GM18499 (cell line): Measurements from ENCODE around the gene ISCU.
"Not testable (repeated sequence)": the region's sequence is repeated elsewhere in the genome, so short reads cannot be mapped to it uniquely, and the experiment has no call there.

Experiments used
- ATAC-seq: cut with Tn5 transposase; IDR thresholded peaks from one replicate; pipeline ENCODE4 v1.9.1; 2021; ENCODE audit warnings: moderate number of reproducible peaks; ENCODE audit not compliant: insufficient read depth, unreplicated experiment

Gene ISCU

DNA sequence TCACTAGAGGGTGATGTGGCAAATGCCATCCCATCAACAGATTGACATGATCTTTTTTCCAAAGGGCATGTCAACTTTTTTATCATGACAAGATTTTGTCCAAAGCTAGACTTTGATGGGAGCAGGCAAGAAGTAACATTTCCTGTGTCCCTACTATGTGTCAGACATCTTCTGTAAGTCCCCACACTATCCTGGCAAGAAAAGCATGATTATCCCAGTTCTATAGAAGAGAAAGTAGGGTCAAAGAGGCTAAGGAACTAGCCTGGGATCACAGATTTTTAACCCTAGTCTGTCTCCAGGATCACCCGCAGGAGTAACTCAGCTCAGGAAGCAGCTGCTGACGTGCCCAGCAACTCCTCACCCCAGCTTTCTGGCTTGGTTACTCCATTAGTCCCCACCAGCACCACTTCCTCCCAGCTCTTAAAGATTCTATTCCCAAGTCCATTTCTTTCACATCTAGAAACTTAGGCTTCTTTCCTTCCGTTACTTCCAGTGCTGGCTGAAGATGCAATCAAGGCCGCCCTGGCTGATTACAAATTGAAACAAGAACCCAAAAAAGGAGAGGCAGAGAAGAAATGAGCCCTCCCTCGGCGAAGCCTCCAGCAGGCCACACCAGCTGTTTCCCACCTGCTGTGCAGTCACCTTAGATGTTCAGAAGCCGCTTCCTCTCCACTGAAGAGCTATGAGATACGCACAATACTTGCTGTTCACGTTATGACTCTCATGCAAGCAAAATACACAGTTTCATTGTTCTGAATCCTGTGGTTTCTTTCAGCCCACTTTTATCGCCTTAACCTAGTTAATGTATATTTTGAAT, 6.2 kb downstream of the ISCU start:
- peak; percentile 65 for ATAC-seq

DNA sequence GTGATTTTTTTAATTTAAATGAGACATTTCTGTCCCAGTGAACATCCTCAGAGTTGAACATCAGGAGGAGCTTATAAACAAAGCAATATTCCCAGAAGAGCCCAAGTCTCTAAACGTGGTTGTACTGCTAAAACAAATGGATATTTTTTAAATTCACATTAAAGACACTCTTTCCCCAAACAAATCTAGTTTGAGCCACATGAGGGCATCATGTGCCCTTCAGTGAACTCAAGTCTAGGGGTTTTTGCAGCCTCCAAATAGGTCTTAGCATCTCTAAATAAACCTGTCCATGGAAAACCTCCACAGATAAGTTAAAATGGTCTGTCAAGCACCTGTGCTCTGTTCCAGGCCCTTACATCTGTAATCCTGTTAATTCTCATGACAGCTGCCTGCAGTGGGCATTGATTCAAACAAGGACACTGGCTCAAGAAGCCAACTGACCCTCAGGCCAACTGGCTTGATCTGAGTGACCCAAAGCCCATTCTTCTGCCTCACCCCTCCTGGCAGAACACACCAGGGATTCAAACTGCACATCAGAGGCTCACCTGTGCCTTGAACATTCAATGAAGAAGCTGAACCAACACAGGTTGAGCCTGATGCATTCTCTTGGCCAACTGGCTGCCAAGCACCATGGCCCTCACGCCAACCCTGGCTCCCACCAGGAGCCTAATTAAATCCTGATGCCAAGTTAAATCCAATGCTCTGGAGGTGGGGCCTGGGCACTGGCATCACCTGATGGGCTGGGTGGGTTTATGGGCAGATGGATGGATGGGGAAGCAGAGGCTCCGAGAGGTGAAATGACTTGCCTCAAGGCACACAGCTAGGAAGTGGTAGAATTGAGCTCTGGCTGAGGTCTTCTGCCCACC, 8.6 kb downstream of the ISCU start:
- ATAC-seq = no peak

DNA sequence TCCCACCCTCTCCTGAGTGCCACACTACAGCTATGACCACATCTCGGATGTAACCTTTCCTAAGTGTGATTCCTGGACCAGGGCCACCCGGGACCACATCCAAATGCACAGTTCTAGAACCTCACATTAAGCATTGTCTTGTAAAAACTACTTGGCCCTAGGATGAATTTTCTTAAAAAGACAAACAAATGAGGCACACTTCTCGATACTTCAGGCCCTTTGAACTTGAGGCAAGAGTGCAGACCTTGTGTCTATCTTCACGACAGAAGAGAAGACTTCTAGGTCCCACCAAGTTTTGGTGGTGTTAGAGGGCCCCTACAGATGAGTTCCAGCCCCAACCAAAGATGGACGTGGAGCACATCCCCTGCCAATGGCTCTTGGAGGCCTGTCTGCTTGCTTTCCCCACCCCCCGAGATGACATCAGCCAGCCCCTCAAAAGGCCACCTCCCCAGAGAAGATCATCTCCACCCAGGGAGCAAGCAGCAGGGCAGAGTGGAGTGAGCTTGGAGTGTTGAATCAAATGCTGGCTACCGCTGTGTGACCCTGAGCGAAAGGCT, 9.3 kb downstream of the ISCU start:
- ATAC-seq = no peak

DNA sequence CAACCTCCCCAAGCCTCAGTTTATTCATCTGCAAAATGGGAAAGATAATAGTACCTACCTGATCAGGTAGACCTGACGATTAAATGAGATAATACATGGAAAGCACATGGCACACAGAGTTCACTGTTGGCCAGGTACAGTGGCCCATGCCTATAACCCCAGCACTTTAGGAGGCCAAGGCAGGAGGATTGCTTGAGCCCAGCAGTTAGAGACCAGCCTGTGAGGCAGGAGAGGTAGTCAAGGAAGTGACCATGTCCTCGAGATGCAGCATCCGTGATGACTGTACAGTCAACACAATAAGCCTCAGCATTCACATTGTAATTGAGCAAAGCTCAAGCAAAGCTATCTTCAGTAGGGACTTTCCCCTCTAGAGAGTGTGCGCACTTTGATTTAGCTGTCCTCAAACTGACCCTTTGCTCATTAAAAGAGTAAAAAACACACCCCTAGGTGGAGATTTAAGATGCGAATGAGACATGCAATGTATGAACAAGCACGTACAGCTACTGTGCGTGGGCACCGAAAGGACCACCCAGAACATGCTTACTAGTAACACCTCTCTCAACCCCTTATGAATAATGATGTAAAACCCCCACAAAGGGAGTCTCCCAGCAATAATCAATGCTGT, 9.9 kb downstream of the ISCU start:
- no peak for ATAC-seq

DNA sequence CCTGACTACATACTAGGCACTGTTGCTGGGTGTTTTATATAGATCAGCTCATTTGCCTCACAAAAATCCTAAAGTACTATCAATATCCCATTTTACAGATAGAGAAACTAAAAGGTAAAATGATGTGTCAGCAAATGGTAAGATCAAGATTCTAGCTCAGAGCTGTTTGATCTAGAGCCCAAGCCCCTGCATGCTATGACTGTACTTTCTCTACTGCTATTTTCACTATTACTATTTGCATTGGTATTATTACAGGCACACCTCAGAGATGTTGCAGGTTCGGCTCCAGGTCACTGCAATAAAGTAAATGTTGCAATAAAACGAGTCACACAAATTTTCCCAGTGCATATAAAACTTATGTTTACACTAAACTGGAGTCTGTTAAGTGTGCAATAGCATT, 10.9 kb downstream of the ISCU start:
- ATAC-seq = no peak

DNA sequence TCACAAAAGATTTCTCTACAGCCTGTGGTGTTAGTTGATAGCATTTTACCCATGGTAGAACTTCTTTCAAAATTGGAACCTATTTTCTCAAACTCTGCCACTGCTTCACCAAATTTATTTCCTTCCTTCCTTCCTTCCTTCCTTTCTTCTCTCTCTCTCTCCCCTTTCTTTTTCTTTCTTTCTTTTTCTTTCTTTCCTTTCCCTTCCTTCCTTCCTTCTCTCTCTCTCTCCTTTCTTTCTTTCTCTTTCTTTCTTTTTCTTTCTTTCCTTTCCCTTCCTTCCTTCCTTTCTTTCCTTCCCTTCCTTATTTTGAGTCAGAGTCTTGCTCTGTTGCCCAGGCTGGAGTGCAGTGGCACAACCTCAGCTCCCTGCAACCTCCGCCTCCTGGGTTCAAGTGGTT, 11.9 kb downstream of the ISCU start:
- not testable (repeated sequence) for ATAC-seq

DNA sequence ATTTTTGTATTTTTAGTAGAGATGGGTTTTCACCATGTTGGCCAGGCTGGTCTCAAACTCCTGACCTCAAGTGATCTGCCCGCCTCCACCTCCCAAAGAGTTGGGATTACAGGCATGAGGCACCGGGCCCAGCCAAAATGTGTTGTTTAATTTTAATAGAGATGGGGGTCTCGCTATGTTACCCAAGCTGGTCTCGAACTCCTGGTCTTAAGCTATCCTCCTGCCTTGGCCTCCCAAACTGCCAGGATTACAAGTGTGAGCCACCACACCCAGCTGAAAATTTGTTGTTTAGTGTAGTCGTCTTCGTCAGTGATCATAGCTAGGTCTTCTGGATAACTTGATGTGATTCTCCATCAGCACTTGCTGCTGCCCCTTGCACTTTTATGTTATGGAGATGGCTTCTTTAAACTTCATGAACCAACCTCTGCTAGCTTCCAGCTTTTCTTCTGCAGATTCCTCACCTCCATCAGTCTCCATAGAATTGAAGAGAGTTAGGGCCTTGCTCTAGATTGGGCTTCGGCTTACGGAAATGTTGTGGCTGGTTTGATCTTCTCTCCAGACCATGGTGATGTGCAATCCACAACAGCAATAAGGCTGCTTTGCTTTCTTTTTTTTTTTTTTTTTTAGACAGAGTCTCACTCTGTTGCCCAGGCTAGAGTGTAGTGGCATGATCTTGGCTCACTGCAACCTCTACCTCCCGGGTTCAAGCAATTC, 13.0 kb downstream of the ISCU start:
- no peak for ATAC-seq

DNA sequence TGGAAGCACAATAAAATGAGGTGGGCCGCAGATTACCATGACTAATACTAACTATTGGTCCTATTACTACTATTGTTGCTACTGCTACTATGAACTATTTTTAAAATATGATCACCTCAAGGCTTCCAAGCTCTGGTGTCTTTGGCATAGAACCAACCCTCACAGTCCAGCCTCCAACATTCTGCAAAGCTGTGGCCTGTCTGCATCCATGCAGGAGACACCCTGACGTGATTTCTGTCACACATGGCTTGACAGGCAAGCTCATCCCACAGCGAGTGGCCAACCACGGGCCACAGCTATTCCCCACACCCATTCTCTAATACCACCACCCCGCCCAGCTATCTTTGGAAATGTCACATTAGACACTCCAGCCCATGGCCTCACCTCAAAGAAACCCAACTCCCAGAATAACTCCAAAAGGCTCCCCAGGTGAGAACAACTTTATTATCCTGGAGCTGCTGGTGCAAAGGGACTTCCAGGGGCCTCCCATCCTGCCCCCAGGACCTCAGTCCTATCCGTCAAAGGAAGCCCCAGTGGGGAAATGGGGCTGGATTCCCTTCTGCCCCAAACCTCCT, 14.4 kb downstream of the ISCU start:
- no peak for ATAC-seq

DNA sequence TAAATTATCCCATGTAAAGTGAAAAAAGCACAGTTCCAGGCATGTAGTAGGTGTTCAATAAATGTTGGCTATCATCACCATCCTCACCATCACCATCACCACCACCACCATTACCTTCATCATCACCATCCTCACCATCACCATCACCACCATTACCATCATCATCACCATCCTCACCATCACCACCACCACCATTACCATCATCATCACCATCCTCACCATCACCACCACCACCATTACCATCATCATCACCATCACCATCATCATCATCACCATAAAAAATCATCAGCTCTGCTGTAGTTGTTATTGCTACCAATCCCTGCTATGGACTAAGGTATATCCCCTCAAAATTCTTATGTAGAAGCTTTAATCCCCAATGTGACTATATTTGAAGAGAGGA, 15.1 kb downstream of the ISCU start:
- no peak for ATAC-seq

DNA sequence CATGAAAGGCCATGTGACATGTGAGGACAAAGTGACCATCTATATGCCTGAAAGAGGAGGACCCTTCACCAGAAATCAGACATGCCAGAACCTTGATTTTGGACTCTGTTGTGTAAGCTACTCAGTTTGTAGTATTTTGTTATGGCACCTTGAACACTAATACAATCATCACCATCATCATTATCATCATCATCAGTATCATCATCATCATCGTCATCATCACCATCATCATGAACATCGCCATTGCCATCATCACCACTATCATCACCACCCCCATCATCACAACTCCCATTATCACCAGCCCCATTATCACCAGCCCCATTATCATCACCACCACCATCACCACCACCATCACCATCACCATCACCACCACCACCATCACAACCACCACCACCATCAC, 15.9 kb downstream of the ISCU start:
- ATAC-seq = no peak

DNA sequence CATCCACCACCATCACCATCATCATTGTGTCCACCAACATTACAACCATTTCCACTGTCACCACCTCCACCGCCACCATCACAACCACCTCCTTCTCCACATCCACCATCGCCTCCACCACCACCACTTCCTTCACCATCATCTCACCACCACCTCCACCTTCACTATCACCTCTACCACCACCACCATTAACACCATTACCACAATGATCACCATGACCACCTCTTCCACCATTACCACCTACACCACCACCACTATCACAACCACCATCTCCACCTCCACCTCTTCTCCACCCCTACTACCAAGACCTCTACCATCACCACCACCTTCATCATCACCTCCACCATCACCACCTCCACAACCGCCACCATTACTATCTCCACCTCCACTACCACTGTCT, 16.4 kb downstream of the ISCU start:
- no peak for ATAC-seq

DNA sequence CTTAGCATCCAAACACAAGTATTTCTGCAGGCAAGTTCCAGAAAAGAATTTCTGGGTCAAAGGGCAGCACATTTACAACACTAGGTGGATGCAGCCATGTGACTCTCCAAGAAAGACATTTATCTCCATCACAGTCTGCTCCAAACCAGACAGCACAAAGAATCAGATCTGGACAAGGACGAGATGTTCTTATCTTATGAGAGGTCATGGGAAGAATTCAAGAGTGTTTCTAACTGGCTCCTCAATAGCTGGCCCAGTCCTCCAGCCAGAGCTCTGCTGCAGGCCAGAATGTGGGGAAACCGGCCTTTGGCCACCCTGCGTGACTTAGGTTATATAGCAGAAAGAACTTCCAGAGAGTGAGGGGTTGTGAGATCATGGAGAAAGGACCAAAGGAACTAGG, 18.1 kb downstream of the ISCU start:
- ATAC-seq = no peak

DNA sequence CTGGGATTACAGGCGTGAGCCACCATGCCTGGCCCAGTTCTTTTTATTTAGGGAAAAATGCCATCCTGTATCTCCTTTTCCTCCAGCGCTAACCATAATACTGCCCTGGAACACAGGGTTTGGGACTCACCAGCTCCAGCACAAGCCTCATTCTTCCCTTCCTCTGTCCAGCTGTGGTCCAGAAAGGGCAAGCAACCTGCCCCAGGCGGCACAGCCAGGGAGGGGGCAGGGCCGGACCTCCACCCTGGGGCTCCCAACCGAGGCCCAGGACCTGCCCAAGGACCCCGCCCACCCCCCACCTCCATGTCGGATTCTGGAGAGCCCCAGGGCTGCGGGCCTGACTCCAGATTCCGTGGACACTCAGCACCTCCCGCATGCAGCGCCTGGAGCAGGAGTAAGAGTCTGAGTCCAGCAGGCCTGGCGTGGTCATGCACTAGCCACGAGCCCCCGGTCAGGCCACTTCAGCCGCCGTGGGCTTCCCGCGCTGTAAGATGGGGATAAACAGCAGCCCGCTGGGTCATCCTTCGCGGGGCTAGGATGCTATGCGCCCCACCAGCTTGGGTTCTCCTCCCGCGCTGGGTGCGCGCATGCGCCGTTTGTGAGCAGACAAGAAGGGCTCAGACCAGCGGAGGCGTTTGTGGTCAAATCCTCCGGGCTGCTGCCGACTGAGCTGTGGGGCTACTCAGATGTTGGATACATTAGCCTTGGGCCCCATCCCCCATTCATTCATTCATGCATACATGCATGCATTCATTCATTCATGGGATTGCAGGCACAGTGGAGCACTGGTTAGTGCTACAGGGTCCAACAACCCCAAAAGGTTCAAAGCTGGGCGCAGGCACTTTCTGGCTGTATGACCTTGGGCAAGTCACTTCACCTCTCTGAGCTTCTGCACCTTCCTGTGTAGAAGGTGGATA, 19.2 kb downstream of the ISCU start:
- no peak for ATAC-seq

DNA sequence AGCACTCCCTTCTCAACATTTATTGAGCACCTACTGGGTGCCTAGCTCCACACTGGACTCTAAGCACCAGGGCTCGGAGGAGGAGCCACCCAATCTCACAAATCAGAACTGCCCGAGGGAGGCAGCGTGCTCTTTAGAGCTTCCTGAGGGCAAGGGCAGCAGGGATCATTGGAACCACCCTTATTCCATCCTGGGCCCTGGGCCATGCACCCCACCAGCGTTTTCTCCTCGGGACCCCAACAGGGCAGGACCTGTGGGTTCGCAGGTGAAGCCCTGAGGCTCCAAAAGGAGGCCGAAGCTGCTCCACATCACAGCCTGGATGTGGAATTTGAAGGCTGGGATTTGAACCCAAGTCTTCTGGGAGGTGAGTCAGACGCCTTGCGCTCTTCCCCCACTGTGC, 20.1 kb downstream of the ISCU start:
- no peak for ATAC-seq

DNA sequence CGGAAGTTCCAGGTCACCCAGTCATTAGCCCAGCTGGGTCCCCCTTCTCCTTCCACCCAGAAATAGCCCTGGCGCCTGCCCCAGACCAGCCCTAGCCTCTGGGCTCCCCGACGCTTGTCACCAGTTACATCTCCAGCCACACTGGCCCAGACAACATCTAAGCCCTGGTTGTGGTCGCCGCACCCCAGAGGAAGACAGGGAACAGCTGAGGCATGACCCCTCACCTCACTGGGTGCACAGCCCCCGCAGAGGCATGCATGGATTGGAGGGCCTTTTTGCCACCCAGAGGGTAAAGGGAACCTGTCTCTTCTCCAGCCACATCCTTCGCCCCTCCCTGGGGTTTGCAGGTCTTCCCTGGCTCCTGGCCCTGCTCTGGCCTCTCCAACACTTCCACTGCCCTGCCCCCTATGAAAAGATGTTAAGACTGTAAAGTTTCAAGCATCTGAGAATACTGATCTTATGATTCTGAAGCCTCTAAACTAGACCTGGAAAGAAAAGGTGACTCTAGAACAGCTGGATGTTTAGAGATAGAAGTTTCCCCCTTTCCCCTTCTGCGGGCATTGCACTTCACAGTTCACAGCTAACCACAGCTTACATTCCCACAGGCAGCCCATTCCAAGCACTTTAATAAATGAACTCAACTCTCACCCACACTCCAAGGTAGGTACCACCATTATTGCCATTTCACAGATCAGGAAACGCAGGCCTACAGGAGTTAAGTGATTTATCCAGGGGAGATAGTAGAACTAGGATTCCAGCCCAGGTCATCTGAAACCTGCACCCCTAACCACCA, 20.8 kb downstream of the ISCU start:
- ATAC-seq = no peak

DNA sequence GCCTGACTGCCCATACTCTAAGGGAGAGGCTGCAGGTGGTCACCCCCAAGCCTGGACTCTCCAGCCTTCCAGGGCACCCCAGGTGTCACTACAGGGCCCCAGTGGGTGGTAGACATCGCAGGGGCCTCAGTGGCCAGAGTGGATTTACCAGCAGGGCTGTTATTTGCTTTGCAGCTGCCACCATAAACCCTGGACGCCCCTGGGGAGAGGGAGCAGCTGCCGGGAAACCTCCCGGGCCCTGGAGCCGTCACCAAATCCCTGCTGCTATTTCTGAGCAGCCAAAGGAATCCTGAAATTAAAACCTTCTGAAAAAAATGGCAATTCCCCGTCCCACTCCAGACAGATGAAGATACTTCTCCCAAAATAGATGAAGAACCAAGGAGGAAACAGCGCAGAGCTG, 21.6 kb downstream of the ISCU start:
- no peak for ATAC-seq

DNA sequence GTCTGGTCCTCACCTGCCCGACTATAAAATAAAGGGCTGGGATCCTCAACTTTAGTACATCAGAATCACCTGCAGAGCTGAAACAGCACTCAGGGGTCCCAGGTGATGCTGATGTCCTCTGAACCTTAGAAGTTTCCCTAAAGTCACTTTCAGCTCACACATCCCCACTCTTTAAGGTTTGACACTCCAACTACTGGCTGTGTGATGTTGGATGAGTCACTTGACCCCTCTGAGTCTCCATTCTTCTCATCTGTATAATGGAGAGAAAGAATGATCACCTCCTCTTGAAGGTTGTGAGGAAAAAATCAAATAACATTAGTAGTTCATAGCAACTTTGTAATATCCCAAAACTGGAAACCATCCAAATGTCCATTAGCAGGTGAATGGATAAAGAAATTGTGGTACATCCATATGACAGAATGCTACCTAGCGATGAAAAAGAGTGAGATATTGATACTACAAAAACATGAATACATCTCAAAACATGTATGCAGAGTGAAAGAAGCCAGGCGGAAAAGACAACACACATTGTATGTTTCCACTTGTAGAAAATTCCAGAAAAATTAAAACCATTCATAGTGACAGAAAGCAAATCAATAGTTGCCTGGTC, 22.2 kb downstream of the ISCU start:
- ATAC-seq = no peak

DNA sequence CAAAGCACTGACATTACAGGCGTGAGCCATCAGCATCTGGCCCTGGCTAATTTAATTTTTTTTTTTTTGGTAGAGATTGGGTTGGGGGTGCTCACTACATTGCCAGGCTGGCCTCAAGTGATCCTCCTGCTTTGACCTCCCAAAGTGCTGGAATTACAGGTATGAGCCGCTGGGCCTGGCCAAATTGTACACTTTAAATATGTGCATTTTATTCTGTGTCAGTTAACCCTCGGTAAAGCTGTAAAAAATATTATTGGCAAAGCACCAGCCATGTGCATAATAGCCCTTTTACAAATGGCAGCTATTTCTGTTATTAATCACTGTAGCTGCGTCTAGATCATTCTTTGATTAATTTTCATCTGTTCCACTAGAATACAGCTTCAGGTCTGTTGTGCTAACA, 23.5 kb downstream of the ISCU start:
- ATAC-seq = no peak
